ENCODE data around the gene GABRG3. TPM values are rescaled to one million over a fixed set of nuclear protein-coding genes. Genes with fewer than 3 reads are reported as not detected.

Gene GABRG3
- total and polyA plus RNA-seq, 2 donors (not counting 3 experiments of a cell fraction or from before 2014, with no cell fraction given) = not detected

GRCh38 chr15:27341780-27342343 is 370.9 kb downstream of the GABRG3 start:
- Histone ChIP-seq H3K4me2 (ENCODE audit: insufficient read depth, low read length) (no peak overlapping the region), H3K9me3 (replicated peaks; ENCODE audit: control insufficient read depth, insufficient read depth, low read length) (peaks cover 8% of the 10 kb centered on the region), H3K79me2 (ENCODE audit: control insufficient read depth, insufficient read depth, low read length) (no peaks in the 10 kb centered on the region), H4K20me1 (replicated peaks; ENCODE audit: control insufficient read depth, extremely low read depth, insufficient read depth, low read length) (no peaks in the 10 kb centered on the region), H3K27me3 (ENCODE audit: control insufficient read depth in 2 of 2, insufficient read depth in 2 of 2, low read length in 2 of 2) (no peaks in the 10 kb centered on the region), H3K4me1 (ENCODE audit: control insufficient read depth, extremely low read depth, insufficient read depth, low read length) (no peaks in the 10 kb centered on the region), H3K36me3 (ENCODE audit: control insufficient read depth in 2 of 2, extremely low read depth in 1 of 2, insufficient read depth in 2 of 2, low read length in 2 of 2) (no peaks in the 10 kb centered on the region), H3K27ac (ENCODE audit: insufficient read depth, low read depth, low read length) (no peak overlapping the region), H3K9me1 (replicated peaks; ENCODE audit: control insufficient read depth, extremely low read depth, insufficient read depth, low read length) (no peaks in the 10 kb centered on the region), H3K9ac (replicated peaks; ENCODE audit: extremely low read depth, insufficient read depth, low read length) (no peak overlapping the region), H2AFZ (ENCODE audit: low read depth, low read length) (no peak overlapping the region), H3K4me3 (replicated peaks in 1 of 3; ENCODE audit: insufficient read depth in 1 of 3, low read depth in 1 of 3, low read length in 3 of 3) (no peak overlapping the region)
- ChIA-PET CTCF (no interaction called here), POLR2A (no interaction called here)
- dilution Hi-C loops (cut with MboI; ENCODE audit: extremely low pct_ligation_motif_present, low sequenced_read_pairs) (no loop called here), intact Hi-C loops (cut with micrococcal nuclease) (no loop called here)
- no TSS peak for BruUV-seq (replicated peaks)
- no peak for FAIRE-seq
- TF ChIP-seq MAX (IDR thresholded peaks at IDR 0.05; ENCODE audit: insufficient read depth, insufficient read length) (no peak), MYC (IDR thresholded peaks at IDR 0.05; ENCODE audit: low read depth, low read length) (no peak), GATA2 (IDR thresholded peaks at IDR 0.05; ENCODE audit: insufficient read depth, insufficient read length, low read depth, low read length) (no peak), JUN (IDR thresholded peaks at IDR 0.05; ENCODE audit: borderline replicate concordance, insufficient read depth, insufficient read length, low read depth) (no peak), POLR2AphosphoS5 (IDR thresholded peaks at IDR 0.05; ENCODE audit: insufficient read depth, low read depth, low read length) (no peak), POLR2A (IDR thresholded peaks at IDR 0.05; ENCODE audit: low read depth, low read length) (no peak), EZH2 (IDR thresholded peaks at IDR 0.05; ENCODE audit: borderline replicate concordance, low read depth, low read length, severe bottlenecking) (no peak), FOS (IDR thresholded peaks at IDR 0.05; ENCODE audit: borderline replicate concordance, insufficient read depth, low read length) (no peak), CTCF (IDR thresholded peaks at IDR 0.05; ENCODE audit: extremely low read depth in 1 of 2, insufficient read depth in 1 of 2, low read depth in 1 of 2, low read length in 2 of 2) (no peak)
- DNase-seq (ENCODE audit: low read depth, low spot score) = no peak

Measured in endothelial cell of umbilical vein (primary cell).